Measurements from ENCODE around the gene STXBP5. TPM values are rescaled to one million over a fixed set of nuclear protein-coding genes. Genes with fewer than 3 reads are reported as not detected.

Gene STXBP5
- total and polyA plus RNA-seq, 9 of the 15 experiments (the other 6 are each of a cell fraction or from before 2014, with no cell fraction given), result 23.3 to 172 (median 71.5) TPM

DNA sequence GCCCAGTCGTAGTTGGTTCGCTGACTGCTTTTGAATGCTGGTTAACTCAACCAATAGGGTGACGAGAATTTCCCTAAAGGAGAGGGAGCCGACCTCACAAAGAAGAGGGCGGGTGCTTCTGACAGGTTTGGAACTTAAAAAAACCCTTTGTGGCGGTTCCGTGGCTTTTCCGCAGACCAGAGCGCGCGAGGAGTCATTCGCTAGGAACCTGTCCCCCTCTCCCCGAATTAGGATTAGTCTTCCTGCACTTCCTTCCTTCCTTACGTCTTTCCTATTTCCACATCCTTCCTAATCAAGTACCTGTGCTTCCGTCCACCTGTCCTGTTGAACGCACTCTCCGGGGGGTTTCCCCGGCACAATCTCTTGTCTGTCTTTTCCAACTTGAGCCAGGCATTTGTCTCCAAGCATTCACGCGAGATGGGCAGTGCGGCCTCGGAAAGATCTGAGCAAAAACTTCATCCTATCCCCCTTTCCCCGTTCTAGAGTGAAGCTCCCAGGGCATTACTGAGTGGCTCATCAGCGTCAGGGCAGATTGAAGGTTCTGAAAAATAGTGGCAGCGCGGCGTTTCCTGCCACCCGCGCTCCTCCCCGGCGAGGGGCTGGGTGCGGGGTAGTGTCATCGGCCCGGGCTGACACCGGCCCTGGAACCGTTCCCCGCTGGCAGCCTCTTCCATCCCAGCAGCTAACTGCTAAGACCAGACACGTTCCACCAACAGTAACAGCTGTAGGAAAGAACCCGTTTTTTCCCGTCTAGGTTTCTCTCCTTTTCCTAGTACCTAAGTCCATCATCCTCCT, 1.5 kb upstream of the STXBP5 start (continued):
- TF ChIP-seq POLR3G (IDR thresholded peaks at IDR 0.05; ENCODE audit: extremely low read depth, insufficient read length, insufficient replicate concordance) (no peak), TGIF2 (CRISPR knock-in tag; IDR thresholded peaks at IDR 0.05) (peak; percentile 36; the same call in 1 of the 2 replicates), ZNF24 (IDR thresholded peaks at IDR 0.05) (no peak), CXXC5 (CRISPR knock-in tag; IDR thresholded peaks at IDR 0.05) (peak; percentile 63; the same call in 1 of the 2 replicates), CAMTA2 (CRISPR knock-in tag; conservative IDR thresholded peaks at IDR 0.05) (peak; percentile 67), ATF4 (CRISPR knock-in tag; IDR thresholded peaks at IDR 0.05) (no peak; the same call in 1 of the 2 replicates), NR4A1 (CRISPR knock-in tag; IDR thresholded peaks at IDR 0.05) (no peak), NR4A1 (tag; IDR thresholded peaks at IDR 0.05) (no peak), BCOR (IDR thresholded peaks at IDR 0.05) (peak; percentile 53), PHB2 (IDR thresholded peaks at IDR 0.05; ENCODE audit: low read depth) (0 out of 2 replicates have a peak, but pooled peaks have one; percentile 60), ZNF764 (CRISPR knock-in tag; IDR thresholded peaks at IDR 0.05; ENCODE audit: low read depth) (no peak), HNRNPH1 (optimal IDR thresholded peaks at IDR 0.05; ENCODE audit: low read depth, low read length) (no peak), DPF2 (IDR thresholded peaks at IDR 0.05) (0 out of 2 replicates have a peak, but pooled peaks have one; percentile 45), SIN3B (IDR thresholded peaks at IDR 0.05; ENCODE audit: low read depth) (peak; percentile 46; the same call in 1 of the 2 replicates), ZBTB33 (CRISPR knock-in tag; IDR thresholded peaks at IDR 0.05) (no peak), TBL1XR1 (IDR thresholded peaks at IDR 0.05; ENCODE audit: low read length in 2 of 2) (peak in 1 of 2 experiments; percentile 69; a peak in 2 of 4 replicates), BRD4 (IDR thresholded peaks at IDR 0.05) (no peak), RFX5 (IDR thresholded peaks at IDR 0.05; ENCODE audit: low read depth, low read length) (no peak), KHSRP (IDR thresholded peaks at IDR 0.05) (0 out of 2 replicates have a peak, but pooled peaks have one; percentile 41), MXI1 (IDR thresholded peaks at IDR 0.05; ENCODE audit: low read depth, low read length) (no peak), HMG20A (CRISPR knock-in tag; conservative IDR thresholded peaks at IDR 0.05) (no peak), ZNF699 (CRISPR knock-in tag; IDR thresholded peaks at IDR 0.05; ENCODE audit: insufficient replicate concordance) (no peak), NCOR1 (IDR thresholded peaks at IDR 0.05) (peak; percentile 64), ZBTB34 (CRISPR knock-in tag; IDR thresholded peaks at IDR 0.05) (no peak), PCBP2 (IDR thresholded peaks at IDR 0.05; ENCODE audit: low read depth, low read length, poor library complexity, severe bottlenecking) (no peak)
- TF ChIP-seq, protein P1, sequence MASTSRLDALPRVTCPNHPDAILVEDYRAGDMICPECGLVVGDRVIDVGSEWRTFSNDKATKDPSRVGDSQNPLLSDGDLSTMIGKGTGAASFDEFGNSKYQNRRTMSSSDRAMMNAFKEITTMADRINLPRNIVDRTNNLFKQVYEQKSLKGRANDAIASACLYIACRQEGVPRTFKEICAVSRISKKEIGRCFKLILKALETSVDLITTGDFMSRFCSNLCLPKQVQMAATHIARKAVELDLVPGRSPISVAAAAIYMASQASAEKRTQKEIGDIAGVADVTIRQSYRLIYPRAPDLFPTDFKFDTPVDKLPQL (IDR thresholded peaks at IDR 0.05; ENCODE audit: extremely low read depth, insufficient read length), result peak; percentile 94

Data from K562 (cell line).